Activated gamma-delta T cell (primary cell): ENCODE measurements around the gene LDLRAD4.
A peak's percentile ranks its signal among the peaks of the same experiment; 100 is the strongest.
"Not testable (repeated sequence)": the region's sequence is repeated elsewhere in the genome, so short reads cannot be mapped to it uniquely, and the experiment has no call there.

Source experiments
- DNase-seq: peaks from one replicate; lab custom pipeline; 2025; lab: John Stamatoyannopoulos, UW

Gene LDLRAD4

DNA sequence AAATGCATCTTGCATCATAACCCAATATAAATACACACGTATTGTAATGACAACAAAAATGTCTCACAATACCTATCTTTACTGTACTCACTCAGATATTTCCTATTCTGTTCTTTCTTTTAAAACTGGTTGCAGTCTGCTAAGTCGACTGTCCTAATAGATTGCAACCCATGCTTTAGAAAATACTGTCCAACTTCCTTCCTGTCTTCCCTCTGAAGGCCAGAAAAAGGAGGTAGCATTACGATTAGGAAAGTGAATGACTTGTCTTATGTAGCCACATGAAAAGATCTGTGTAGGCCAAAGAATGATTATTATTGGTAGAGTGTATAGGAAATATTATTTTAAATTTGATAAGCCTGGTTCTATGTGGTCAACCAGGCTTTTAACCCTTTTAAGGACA lies 373.7 kb downstream of the LDLRAD4 start:
- DNase-seq = no peak

DNA sequence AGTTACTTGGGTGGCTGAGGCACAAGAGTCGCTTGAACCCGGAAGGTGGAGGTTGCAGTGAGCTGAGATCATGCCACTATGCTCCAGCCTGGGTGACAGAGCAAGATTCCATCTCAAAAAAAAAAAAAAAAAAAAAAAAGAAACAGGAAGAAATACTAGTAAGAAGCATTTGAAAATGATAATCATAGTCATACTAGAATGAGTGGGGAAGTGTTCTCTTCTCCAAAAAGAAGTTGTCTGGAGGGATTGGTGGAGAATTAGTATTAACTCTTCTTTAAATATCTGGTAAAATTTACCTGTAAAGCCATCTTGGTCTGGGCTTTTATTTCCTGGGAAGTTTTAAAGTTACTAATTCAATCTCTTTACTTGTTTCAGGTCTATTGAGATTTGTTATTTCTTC lies 376.0 kb downstream of the LDLRAD4 start:
- no peak for DNase-seq

DNA sequence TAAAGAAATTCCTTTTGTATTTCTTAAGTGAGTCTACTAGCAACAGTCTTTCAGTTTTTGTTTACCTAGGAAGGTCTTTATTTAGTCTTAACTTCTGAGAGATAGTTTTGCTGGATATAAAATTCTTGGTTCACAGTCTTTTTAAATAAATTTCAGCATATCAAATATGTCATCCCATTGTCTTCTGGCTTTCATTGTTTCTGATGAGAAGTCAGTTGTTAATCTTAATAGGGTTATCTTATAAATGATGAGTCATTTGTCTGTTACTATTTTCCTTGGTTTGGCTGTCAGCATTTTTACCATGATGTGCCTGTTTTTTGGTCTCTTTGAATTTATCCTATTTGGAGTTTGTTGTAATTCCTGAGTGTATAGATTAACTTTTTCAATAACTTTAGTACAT lies 378.5 kb downstream of the LDLRAD4 start:
- no peak for DNase-seq

DNA sequence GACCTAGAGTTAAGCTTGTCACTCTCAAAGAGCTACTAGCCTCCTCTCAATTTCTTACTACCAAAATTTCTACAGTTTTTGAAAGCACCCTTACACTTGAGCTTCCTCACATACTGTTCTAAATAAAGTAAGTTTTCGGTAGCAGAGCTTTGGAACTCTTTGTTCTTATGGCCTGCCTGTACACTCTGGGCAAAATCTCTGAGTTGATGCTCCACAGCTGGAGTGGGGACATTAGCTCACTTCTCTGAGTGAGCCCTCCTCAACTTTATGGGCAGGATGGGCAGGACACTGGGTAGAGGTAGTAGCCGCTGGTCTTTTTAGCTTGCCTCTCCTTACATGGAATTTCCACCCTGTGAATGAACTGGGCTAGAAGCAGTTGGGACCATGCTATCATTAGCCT lies 380.0 kb downstream of the LDLRAD4 start:
- DNase-seq = no peak

DNA sequence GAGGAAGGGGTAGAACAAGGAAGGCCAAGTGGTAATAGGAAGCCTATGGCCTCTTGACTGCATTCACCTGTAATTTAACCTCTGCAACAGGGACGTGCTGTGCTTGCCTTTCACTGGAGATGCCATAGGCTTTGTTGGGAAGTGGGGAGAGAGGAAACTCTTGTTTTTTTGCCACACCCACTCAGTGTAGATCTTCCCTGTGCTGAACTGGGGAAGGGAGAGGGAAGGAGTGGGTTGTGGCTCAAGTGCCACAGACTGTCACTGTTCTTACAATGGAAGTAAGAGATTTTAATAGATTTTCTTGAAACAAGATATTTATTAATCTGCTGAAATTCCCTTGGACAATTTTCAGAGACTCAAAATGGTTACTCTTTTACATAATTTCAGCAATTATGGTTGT lies 380.5 kb downstream of the LDLRAD4 start:
- no peak for DNase-seq

DNA sequence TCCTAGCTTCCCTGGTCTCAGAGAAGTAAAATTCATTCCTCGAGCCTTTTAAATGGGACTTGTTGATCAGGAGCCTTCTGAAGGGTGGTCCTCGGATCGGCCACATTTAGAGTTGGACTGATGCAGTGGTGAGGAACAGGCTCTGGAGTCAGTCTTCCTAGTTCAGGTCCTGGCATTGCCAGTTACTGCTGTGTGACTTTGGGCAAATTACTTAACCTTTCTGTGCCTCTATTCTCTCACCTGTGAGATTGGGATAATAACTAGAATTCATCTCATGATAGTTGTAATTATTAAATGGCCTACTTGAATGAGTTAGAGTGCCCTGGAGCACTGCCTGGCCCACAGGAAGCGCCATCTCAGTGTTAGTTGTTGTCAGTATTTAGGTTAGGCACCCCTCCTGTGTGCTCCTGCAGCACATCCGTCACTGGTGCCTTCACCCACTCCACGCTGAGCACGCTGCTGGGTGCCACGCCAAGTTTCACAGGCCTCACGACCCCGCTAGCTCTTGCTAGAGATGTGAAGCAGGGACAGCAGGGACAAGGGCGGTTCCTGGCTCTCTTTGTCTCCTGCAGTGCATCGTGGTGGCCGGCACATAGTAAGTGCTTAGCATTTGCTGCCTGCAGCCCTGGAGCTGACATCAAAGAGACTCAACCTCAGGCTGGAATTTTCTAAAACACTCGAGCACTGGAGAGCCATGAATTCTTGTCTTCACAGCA lies 384.9 kb downstream of the LDLRAD4 start:
- DNase-seq = no peak

DNA sequence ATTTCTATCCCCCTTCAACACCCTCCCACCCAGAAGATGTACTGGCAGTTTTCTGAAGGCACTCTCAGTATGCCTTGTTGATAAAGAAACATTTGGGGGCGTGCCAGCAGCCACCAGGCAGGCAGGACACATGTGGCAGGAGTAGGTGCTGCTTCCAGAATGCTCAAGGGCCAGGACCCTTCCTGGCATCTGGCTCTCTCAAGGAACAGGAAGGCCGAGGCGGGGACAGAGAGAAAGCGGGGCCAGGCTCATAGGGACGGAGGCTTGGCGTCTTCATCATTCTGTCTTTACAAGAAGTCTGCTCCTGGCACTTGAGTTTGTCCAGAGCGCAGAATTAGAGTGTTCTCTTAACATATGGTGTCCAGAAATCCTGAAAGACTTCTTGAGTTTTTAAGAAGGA lies 386.2 kb downstream of the LDLRAD4 start:
- no peak for DNase-seq

DNA sequence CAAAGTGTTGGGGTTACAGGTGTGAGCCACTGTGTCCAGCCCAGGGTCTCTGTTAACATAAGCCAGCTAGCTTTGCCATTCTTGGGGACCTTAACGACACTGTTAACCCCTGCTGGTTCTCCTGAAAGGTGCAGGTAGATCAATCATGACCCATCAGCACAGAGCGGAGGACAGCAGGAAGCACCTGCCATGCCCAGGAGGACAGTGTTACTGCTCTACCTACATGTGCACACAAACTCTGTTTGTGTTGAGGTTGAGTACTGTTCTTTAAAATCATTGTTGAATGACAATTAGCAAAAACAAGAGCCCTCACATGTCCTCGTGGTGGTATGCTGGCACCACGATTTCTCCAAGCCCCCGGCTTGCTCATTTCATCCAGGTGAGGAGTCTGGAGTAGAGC lies 386.9 kb downstream of the LDLRAD4 start:
- DNase-seq = no peak

DNA sequence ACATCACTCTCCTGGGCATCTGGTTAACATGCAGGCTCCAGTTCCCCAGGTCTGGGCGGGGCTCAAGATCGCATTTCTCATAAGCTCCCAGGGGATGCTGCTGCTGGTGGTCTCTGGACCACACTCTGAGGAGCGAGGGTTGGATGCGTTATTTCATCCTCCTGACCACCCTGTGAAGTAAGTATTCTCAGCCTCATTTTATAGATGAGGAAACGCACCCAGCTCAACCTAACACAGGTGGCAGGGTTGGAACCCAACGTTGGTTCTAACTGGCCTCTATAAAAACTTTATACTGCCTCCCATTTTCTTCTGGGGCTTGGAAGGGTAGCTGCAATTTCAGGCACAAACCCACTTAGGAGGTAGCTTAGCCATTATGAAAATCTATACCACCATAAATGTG lies 387.3 kb downstream of the LDLRAD4 start:
- DNase-seq = no peak

DNA sequence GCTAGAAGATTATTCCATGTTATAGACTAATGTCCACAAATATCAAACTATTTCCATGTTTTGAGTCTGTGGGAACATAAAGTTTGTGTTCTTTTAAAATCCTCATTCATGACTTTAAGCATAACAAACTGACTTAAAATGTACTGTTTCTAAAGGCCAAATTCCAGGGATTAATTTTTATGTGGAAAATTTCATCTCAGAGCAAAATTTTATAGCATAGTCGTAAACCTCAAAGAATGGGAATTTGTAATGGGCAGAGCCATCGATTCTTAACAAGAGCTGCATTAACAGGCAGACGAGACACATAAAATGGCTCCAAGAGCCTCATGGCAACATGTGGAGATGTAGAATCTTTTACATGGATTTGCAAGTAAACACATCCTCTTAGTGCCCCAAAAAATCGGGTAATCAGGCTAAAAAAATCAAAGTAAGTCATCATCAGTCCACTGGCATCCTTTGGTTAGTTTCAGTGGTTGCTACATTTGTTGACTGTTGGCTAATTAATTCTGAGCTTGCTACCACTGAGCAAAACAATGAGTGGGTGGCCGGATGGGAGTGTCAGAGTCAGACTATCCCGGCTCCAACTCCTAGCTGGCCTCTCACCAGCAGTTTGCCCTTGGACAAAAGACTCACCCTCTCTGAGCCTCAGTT lies 388.2 kb downstream of the LDLRAD4 start:
- no peak for DNase-seq

DNA sequence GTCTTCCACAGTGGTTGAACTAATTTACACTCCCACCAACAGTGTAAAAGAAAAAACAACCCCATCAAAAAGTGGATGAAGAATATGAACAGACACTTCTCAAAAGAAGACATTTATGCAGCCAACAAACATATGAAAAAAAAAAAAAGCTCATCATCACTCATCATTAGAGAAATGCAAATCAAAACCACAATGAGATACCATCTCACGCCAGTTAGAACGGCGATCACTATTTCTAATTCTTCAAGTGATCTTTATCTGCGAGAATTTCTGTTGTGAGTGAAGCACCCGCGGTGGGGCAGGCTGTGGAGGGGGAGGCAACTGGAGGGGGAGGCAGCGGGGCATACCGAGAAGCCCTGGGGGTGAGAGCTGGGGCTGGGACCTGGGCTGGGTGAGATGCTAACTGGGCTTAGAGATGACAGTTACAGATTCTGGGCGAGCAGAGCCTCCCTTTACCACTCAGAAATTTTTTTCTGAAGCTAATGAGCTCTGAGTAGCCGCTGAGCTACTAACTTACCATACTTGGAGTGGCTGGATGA lies 389.5 kb downstream of the LDLRAD4 start:
- not testable (repeated sequence) for DNase-seq

DNA sequence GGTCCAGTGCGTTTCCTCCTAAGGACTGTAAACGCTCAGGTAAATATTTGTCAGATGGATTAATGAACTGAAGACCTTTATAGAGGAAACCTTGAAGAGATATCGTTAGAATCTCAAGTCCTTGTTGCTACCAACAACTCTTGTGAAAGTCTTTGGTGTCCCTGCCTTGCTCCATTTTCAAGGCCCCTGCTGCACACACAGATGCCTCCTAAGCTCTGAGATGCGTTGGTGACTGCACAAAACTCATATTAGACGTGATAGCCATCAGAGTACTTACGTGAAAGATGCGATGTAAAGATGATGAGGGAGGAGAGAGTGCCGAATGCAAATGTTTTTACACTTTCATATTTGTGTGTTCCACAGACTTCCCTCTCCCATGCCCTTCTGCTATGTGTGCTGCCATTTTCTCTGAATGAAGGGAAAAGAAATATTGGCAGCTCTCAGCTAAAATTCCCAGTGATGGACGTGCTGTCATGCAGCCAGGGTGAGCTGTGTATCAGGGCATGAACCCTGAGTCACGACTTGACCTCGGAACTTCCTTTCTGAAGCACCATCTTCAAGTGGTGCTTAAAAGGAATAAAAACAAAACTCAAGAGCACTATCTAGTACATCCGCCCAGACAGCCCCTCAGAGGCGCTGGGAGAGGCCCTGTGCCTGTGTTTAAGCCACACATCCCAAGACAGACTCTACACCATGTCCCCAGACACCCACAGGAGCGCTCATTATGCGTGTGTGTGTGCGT lies 390.4 kb downstream of the LDLRAD4 start:
- DNase-seq = no peak

DNA sequence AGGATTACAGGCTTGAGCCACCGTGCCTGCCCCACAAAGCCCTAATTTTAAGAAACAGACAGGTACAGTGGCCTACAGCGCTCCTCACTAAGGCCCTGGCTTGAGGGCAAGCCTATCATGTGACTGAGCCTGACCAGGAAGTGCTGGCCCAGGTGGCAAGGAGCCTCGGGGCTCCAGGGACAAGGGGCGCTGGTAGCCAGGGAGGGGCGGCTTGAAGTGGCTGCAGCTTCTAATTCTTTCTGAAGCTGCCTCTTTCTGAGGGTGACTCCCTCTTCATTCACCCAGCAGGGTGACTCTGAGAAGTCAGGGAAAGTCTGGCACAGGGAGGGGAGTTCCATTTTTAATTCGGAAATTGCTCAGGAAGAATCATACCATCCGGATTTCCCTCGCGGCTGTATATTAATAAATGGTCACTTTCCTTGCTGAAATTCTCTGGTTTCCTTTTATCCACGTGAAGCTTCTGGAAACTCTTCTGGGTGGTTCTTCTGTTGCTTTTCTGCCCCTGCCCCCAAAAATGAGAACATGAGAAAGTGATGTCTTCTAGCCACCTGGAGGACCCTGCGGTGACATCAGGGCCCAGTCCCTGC lies 392.1 kb downstream of the LDLRAD4 start:
- DNase-seq = no peak

DNA sequence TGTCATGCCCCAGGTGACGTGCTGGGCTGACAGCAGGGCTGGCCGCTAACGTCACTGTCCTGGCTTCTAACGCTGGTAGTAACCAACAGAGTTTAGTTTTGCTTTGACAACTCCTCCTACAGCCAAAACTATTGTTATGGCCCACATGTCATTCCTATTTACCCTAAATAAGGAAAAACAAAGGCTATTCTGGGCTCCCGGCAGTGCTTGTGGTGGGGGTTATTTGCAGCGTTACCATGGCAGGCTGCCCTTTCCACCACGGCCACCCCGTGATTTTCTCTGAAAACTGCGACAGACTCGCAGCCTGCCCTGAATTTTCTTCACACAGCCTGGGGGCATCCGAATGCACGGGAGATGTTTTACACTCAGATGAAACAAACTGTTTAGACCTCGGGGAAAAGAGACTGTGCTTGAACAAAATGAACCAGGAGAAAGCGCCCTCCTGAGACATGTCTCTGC lies 392.6 kb downstream of the LDLRAD4 start:
- DNase-seq = no peak

DNA sequence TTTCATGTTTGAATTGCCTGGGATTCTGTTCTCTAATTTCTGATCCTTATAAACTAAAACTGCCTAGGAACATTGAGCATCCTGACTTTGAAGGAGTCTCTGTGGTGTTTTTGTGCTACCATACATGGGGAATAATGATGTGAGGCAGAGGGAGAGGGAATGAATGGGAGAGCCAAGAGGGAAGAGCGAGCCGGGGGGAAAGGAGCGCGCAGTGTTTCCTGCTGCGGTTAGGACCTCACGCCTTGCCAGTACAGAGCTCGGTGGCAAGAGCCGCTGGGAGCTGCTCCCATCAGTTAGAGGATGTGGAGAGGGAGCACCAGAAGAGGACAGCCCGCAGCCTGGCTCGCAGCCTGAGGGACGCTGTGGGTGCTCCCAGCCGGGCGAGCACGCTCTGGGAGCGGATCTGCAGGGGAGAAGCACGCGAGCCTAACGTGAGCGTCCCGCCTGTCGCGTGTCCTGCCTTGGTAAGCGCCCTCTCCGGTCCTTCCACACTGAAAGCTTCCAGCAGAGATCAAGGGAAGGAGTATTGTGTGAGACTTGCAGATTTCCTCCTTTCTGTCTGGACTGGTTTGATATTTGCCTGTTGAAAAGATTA lies 393.1 kb downstream of the LDLRAD4 start:
- DNase-seq = no peak

DNA sequence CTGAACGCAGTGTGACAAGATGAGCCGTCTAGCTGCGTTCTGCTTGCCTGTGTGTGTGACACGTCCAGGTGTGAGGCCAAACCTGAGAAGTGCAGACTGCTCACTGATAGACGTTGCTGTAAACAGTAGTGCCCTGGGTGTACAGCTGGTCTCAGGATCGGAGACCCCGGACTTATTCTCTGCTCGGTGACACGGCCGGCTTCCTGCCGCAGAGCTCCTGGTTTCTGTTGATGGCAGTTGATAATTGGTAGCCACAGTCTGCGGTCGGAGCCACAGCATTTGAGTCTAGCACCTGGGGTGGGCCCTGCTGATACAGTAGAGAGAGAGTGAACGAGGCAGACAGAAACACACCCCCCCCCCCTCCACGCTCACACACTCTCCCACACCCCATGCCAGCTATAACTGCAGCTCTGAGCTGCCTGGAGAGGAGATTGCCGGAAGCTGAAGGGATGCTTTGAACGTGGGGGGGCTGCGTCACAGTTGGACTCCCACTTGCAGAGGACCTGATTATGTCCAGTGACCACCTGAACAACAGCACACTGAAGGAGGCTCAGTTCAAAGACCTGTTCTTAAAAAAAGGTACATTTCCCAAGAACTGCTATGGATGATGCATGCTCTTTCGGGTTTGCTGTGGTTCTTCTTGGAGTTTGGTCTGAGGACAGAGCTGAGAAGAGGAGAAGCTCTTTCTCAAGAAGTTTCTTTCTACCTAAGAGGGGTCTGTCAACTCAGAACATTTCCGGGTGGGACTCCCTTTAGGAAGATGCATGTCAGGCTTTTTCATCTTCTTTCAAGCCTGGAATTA lies 393.8 kb downstream of the LDLRAD4 start:
- peak; percentile 33 for DNase-seq

DNA sequence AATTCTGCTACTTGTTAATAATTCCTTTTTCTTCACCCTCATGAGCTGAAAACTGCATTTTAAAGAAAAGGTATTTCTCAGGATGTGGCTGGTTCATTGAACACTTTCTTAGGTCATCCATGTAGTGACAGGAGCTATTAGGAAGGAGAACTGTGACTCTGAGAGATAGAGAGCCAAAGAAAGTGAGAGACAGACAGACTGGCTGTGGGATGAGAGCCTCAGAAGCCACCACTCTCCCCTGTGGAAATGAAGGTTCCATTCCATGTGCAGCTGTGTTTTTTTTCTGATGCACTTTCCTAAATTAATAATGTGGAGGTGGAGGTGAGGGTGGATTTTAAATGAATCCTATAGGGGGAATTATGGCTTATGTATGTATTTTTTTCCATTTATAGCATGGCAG lies 394.5 kb downstream of the LDLRAD4 start:
- no peak for DNase-seq

DNA sequence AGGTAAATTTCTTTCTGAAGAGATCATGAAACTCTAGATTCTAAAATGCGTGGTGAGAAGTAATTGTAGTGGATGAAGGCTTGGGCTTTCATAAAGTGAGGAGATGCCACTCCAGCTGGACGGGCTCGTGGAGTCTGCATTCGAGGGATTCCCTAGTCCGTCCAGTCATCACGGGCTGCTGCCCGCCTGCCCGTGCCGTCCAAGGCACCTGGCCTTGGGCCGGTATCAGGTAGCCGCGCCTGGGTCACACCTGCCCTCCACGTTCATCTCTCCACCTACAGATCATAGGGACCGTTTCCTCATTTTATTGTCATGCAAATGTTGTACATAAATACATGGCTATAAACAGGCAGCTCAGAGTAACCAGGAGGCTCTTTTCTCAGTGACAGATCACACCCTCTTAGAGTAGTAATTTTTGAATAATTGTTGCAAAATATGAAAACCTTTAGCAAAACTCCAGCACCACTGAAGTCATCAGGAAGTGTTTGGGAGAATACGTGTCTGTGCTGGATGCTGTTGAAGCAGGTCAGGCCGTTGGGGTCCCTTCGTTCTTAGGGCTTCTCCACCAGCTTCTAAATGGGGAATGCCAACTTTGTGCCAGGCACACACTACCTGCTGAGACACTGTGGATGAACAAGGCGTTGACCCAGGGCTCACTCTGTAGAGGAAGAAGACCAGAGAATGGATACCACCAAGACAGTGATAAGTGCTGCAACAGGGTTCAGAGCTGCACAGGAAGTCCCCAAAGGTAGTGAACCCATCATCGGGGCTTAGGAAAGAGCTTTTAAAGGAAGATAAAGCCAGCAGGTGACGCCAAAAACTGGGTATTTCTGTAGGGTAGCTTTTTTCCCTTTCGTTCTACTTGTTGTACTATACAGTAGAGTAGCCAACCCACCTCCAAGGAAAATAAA lies 395.3 kb downstream of the LDLRAD4 start:
- no peak for DNase-seq

DNA sequence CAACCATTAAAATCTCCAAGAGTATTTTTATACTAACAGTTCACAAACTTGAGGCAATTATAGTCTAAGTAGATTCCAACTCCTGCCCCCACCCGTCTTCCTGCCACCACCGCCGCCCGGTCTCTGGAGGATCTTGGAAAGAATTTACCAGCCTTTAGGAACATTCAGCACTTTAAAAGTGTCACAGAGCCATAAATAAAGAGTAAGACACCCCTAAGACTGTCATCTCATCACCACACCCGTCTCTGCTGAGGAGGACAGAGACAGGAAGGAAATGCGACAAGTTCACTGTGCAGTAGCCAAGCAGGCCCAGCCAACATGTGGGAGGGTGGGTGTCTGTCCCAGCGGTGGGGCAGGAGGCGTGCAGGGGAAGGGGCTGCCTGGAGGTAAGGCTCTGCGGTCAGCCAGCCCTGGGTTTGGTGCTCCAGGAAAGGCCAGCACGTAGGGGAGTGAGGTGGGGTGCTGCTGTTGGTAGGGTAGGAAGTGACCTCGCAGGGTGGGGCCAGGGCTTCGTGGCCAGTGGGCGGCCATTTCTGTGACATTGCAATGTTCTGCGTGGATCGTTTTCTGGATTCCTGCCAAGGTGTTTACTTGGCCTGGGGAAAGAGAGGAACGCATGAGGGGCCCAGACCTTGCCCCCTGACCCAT lies 396.2 kb downstream of the LDLRAD4 start:
- DNase-seq = no peak
